HepG2 (cell line): Measurements from ENCODE around the gene KCNJ6.

Source experiments
- EP300 ChIP-seq, 3 experiments: sonication (generic) in 1 of 3; formaldehyde crosslinking in 1 of 3; IDR thresholded peaks; 2 replicates each; pipeline versions ENCODE4 v1.5.1 to v1.6.1; 2011 to 2020; ENCODE audit warnings: low read depth in 2 of 3, low read length in 2 of 3, borderline replicate concordance in 1 of 3, improper control_type of control experiment in 1 of 3, mild to moderate bottlenecking in 1 of 3, missing genetic modification reagents in 1 of 3, moderate library complexity in 1 of 3
- ESRRA ChIP-seq: sonication (generic); formaldehyde crosslinking; IDR thresholded peaks from 2 replicates; pipeline ENCODE4 v1.5.1; 2020; ENCODE audit warnings: mild to moderate bottlenecking, low read depth, missing genetic modification reagents
- MTA1 ChIP-seq: sonication (generic); formaldehyde crosslinking; IDR thresholded peaks from 2 replicates; pipeline ENCODE4 v1.4.0; 2020; ENCODE audit warnings: missing genetic modification reagents, mild to moderate bottlenecking, borderline replicate concordance
- NAIF1 ChIP-seq: sonication (generic); formaldehyde crosslinking; IDR thresholded peaks from 2 replicates; pipeline ENCODE4 v1.5.0; 2020; ENCODE audit warnings: mild to moderate bottlenecking, missing genetic modification reagents, borderline replicate concordance
- NR2F6 ChIP-seq, 2 experiments: IDR thresholded peaks; 2 replicates each; pipeline ENCODE4 v1.6.1; 2016; ENCODE audit warnings: antibody characterized with exemption in 1 of 2, mild to moderate bottlenecking in 1 of 2
- POGZ ChIP-seq: sonication (generic); formaldehyde crosslinking; IDR thresholded peaks from 2 replicates; pipeline ENCODE4 v1.4.0; 2020; ENCODE audit warnings: mild to moderate bottlenecking, missing genetic modification reagents
- POLR2AphosphoS5 ChIP-seq: IDR thresholded peaks from 2 replicates; pipeline ENCODE4 v1.6.1; 2012; ENCODE audit warnings: low read depth, low read length
- SP4 ChIP-seq: sonication (generic); formaldehyde crosslinking; IDR thresholded peaks from 2 replicates; pipeline ENCODE4 v1.8.1; 2023; ENCODE audit warnings: mild to moderate bottlenecking, missing genetic modification reagents
- TF ChIP-seq, protein P1 (sequence below): sonication (generic); formaldehyde crosslinking; IDR thresholded peaks from 2 replicates; pipeline ENCODE4 v1.5.0; 2020; ENCODE audit warnings: mild to moderate bottlenecking, missing genetic modification reagents, moderate library complexity

- TF ChIP-seq NR2F6 (IDR thresholded peaks at IDR 0.05) (no peak), NR2F6 (CRISPR knock-in tag; IDR thresholded peaks at IDR 0.05) (no peak), EP300 (IDR thresholded peaks at IDR 0.05; ENCODE audit: low read depth in 2 of 2, low read length in 2 of 2) (no peak), EP300 (CRISPR knock-in tag; IDR thresholded peaks at IDR 0.05; ENCODE audit: borderline replicate concordance) (no peak), ESRRA (CRISPR knock-in tag) (no peak), SP4 (CRISPR knock-in tag) (no peak), MTA1 (no peak), POLR2AphosphoS5 (no peak), NAIF1 (CRISPR knock-in tag) (no peak), POGZ (no peak)
- TF ChIP-seq, protein P1, sequence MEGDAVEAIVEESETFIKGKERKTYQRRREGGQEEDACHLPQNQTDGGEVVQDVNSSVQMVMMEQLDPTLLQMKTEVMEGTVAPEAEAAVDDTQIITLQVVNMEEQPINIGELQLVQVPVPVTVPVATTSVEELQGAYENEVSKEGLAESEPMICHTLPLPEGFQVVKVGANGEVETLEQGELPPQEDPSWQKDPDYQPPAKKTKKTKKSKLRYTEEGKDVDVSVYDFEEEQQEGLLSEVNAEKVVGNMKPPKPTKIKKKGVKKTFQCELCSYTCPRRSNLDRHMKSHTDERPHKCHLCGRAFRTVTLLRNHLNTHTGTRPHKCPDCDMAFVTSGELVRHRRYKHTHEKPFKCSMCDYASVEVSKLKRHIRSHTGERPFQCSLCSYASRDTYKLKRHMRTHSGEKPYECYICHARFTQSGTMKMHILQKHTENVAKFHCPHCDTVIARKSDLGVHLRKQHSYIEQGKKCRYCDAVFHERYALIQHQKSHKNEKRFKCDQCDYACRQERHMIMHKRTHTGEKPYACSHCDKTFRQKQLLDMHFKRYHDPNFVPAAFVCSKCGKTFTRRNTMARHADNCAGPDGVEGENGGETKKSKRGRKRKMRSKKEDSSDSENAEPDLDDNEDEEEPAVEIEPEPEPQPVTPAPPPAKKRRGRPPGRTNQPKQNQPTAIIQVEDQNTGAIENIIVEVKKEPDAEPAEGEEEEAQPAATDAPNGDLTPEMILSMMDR (CRISPR knock-in tag) = no peak
Observed at GRCh38 chr21:37855271-37855646, 61.0 kb downstream of the KCNJ6 start.
